ENCODE measurements around the gene NTMT1.
"Not testable (repeated sequence)": the region's sequence is repeated elsewhere in the genome, so short reads cannot be mapped to it uniquely, and the experiment has no call there.

- not testable (repeated sequence) for TF ChIP-seq POLR2A (IDR thresholded peaks at IDR 0.05; ENCODE audit: extremely low read depth, insufficient read length); CTCF (IDR thresholded peaks at IDR 0.05; ENCODE audit: low read depth, low read length); MAX (IDR thresholded peaks at IDR 0.05; ENCODE audit: low read depth, low read length); MYC (IDR thresholded peaks at IDR 0.05; ENCODE audit: low read depth, low read length)
These were observed 10.4 kb downstream of the NTMT1 start for GRCh38 chr9:129636343-129636742.
